Progenitor cell of endocrine pancreas (in vitro differentiated cells): ENCODE data around the gene DNAJA2. TPM values are rescaled to one million over a fixed set of nuclear protein-coding genes. Genes with fewer than 3 reads are reported as not detected.
A peak's percentile ranks its signal among the peaks of the same experiment; 100 is the strongest.

Source experiments
- DNase-seq: peaks from one replicate; pipeline ENCODE4 v3.0.0; 2021; ENCODE audit warnings: low spot score; ENCODE audit not compliant: unreplicated experiment
- H3K27ac Mint-ChIP-seq: 2 replicates; pipeline ENCODE4 v1.8.0; 2021; ENCODE audit warnings: mild to moderate bottlenecking, moderate library complexity, mixed read lengths
- H3K27me3 Mint-ChIP-seq: 2 replicates; pipeline ENCODE4 v1.8.0; 2021; ENCODE audit warnings: mixed read lengths
- H3K36me3 Mint-ChIP-seq: 2 replicates; pipeline ENCODE4 v1.8.0; 2022; ENCODE audit warnings: mixed read lengths; ENCODE audit not compliant: insufficient read depth
- H3K4me1 Mint-ChIP-seq: 2 replicates; pipeline ENCODE4 v1.8.0; 2021; ENCODE audit warnings: low read depth, mixed read lengths
- H3K4me3 Mint-ChIP-seq: 2 replicates; pipeline ENCODE4 v1.8.0; 2021; ENCODE audit warnings: low read depth, mild to moderate bottlenecking, moderate library complexity, mixed read lengths
- H3K9me3 Mint-ChIP-seq: 2 replicates; pipeline ENCODE4 v1.8.0; 2021; ENCODE audit warnings: low read depth, mixed read lengths
- long read RNA-seq: library from polyadenylated mRNA; unstranded; transcript quantifications from one replicate; pipeline ENCODE4 v2.0.0, GENCODE V29; 2020
- total RNA-seq: library from RNA; stranded (reverse); gene quantifications from 2 replicates; pipeline ENCODE4 v1.2.1, GENCODE V29; 2021
- TF ChIP-seq, protein P1 (sequence below): fragments of 200-600 bp; sonication (generic); IDR thresholded peaks from one replicate; pipeline ENCODE4 v1.5.0; 2021; ENCODE audit warnings: antibody characterized with exemption, mild to moderate bottlenecking; ENCODE audit not compliant: unreplicated experiment

Gene DNAJA2
- total RNA-seq, result 62.8 and 63.7 TPM in 2 replicates
- long read RNA-seq, transcript DNAJA2-201 (9 exons, 3,122 nt), result major isoform, 552 of 586 reads
- long read RNA-seq, partial matches to known transcripts, result 9 of 586 reads
- long read RNA-seq, other reads (novel, unspliced or antisense), result 21 of 586 reads

DNA sequence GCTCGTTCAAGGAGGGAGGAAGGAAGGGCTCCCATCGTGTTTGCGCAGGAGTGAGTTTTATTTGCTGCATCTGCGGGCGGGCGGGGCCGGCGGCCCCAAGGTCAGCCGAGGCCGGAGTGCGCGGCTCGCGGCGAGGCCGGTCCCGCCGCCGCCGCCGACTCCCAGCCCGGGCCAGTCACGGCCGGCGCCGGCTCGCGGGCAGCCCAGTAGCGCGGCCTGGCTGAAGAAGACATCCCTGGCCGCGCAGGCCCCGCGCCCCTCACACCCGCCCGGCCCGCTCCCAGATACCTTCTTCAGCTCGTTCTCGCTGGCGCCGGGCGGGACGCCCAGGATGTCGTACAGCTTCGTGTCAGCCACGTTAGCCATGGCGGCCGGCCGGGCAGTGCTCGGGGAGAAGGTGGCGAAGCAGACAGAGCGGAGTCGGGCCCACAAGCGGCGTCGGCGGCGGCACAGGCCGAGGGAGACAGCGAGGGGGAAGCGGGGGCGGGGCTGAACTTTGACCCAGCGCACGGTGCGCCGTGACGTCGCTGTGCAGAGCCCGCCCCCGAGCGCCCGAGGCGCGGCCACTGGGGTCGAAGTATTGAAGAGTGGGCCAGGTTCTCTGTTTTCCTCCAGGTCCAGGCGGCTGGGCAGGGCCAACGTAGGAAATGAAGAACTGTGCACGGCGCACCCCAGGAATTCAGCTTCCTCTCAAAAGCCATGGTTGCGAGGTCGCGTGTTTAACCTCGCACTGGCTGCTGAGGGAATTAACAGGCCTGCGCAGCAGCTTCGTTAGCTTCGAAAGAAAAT, at the start of gene DNAJA2:
DNAJA2 (minus strand) TSS at position 468 of the 789 bp plus-strand sequence; CDS start at position 366, 102 bp downstream.
- H3K4me1 Mint-ChIP-seq, result peaks cover 28% of the 10 kb centered on the region
- TF ChIP-seq, protein P1, sequence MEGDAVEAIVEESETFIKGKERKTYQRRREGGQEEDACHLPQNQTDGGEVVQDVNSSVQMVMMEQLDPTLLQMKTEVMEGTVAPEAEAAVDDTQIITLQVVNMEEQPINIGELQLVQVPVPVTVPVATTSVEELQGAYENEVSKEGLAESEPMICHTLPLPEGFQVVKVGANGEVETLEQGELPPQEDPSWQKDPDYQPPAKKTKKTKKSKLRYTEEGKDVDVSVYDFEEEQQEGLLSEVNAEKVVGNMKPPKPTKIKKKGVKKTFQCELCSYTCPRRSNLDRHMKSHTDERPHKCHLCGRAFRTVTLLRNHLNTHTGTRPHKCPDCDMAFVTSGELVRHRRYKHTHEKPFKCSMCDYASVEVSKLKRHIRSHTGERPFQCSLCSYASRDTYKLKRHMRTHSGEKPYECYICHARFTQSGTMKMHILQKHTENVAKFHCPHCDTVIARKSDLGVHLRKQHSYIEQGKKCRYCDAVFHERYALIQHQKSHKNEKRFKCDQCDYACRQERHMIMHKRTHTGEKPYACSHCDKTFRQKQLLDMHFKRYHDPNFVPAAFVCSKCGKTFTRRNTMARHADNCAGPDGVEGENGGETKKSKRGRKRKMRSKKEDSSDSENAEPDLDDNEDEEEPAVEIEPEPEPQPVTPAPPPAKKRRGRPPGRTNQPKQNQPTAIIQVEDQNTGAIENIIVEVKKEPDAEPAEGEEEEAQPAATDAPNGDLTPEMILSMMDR, result no peak
- no peaks in the 10 kb centered on the region for H3K27me3 Mint-ChIP-seq
- no peaks in the 10 kb centered on the region for H3K9me3 Mint-ChIP-seq
- H3K36me3 Mint-ChIP-seq, result peaks cover 10% of the 10 kb centered on the region
- H3K27ac Mint-ChIP-seq, result peak within 1 kb of the TSS; percentile 99
- H3K4me3 Mint-ChIP-seq, result peak within 1 kb of the TSS; percentile 95
- peak; percentile 91 for DNase-seq

DNA sequence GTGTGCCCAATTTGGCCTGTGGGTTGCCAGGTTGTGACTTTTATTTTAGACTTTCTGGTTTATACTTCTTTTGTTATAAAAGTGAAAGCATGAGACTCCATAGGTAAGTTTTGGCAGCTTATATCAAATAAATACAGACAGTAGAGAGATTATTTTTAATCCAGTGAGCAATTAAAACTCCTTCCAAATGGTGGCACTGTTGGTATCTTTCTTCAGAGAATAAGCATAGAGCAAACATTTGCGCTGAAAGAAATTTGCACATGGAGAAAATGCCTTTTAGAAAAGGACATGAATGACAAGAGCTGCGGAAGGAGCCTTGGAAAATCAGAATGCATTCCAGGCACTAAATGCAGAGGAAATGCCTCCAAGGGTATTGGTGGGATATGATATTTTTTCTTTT, 46.1 kb upstream of the DNAJA2 start:
- H3K36me3 Mint-ChIP-seq, result no peaks in the 10 kb centered on the region
- H3K4me1 Mint-ChIP-seq, result peaks cover 3% of the 10 kb centered on the region
- H3K9me3 Mint-ChIP-seq, result no peaks in the 10 kb centered on the region
- no peaks in the 10 kb centered on the region for H3K27me3 Mint-ChIP-seq
- no peak overlapping the region for H3K4me3 Mint-ChIP-seq
- TF ChIP-seq, protein P1, result no peak
- no peak for DNase-seq
- no peak overlapping the region for H3K27ac Mint-ChIP-seq

DNA sequence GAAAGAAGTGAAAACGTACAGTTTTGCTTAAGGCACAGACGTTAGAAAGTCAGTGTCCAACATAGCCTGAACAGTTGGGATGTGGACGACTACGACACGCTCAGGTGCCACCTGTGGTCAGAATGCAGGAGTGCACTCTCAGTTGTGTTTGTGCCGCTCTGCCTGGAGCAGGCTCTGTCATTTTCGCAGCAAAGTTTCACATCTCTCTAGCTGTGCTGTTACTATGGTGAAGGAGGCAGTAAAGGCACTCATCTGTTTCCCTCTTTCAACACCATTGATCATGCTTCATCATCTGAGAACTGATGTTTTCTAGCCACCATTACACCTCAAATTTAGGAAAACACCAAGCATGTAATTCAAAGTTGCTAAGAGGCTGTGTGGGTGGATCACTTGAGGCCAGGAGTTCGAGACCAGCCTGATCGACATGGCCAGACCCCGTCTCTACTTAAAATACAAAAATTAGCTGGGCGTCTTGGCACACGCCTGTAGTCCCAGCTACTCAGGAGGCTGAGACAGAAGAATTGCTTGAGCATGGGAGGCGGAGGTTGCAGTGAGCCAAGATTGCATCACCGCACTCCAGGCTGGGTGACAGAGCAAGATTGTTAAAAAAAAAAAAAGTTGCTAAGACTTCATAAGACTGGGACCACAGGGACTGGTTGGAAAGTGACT, 44.9 kb upstream of the DNAJA2 start:
- TF ChIP-seq, protein P1, result peak; percentile 71
- no peak overlapping the region for H3K27ac Mint-ChIP-seq
- H3K9me3 Mint-ChIP-seq, result no peaks in the 10 kb centered on the region
- no peak overlapping the region for H3K4me3 Mint-ChIP-seq
- DNase-seq, result peak; percentile 35
- H3K27me3 Mint-ChIP-seq, result no peaks in the 10 kb centered on the region
- no peaks in the 10 kb centered on the region for H3K36me3 Mint-ChIP-seq
- peaks cover 3% of the 10 kb centered on the region for H3K4me1 Mint-ChIP-seq

DNA sequence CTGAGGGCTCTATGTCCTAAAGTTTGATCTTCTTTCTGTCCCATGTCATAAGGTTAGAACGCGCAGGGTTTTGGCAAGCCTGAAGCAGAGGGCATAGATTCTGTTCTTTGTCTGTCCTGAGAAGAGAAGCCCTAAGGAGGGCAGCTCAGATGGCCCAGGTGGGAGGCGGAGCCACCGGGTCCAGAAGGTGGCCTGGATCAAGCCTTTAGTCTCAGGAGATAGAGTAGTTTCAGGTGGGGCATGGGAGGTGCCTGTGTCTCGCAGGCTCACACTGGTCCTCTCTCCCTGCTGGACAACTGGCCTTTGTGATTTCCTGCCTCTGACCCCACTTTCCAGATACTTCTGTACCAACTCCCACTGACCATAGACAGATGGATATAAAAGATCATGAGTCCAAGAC, 44.2 kb upstream of the DNAJA2 start:
- Mint-ChIP-seq H3K4me1 (peaks cover 3% of the 10 kb centered on the region), H3K36me3 (no peaks in the 10 kb centered on the region), H3K9me3 (no peaks in the 10 kb centered on the region), H3K27ac (no peak overlapping the region), H3K4me3 (no peak overlapping the region), H3K27me3 (no peaks in the 10 kb centered on the region)
- TF ChIP-seq, protein P1, result no peak
- no peak for DNase-seq

DNA sequence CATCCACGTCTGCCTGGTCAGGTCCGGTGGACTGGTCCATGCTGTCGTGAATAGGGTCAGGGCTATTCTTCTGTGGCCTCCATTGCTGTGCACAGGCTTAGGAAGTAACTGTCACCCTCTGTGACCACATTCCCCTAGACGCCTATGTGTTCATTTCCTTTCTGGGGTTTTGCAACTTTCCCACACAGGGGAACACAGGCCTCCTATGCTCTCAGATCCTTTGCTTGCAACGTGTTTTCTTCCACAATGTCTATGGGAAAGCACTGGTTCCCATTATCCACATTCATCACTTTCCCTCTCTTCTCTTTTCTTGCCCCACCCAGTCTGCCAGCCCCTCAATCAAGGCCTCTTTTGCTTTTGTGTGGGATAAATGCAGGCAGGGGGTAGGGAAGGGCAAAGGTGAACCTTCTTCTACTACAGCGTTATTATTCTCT, 43.2 kb upstream of the DNAJA2 start:
- TF ChIP-seq, protein P1, result no peak
- no peak for DNase-seq
- H3K27ac Mint-ChIP-seq, result no peak overlapping the region
- no peaks in the 10 kb centered on the region for H3K9me3 Mint-ChIP-seq
- no peak overlapping the region for H3K4me3 Mint-ChIP-seq
- H3K4me1 Mint-ChIP-seq, result peaks cover 3% of the 10 kb centered on the region
- no peaks in the 10 kb centered on the region for H3K27me3 Mint-ChIP-seq
- H3K36me3 Mint-ChIP-seq, result no peaks in the 10 kb centered on the region
